ENCODE measurements around the gene MT1H.
A peak's percentile ranks its signal among the peaks of the same experiment; 100 is the strongest.
"Not testable (repeated sequence)": the region's sequence is repeated elsewhere in the genome, so short reads cannot be mapped to it uniquely, and the experiment has no call there.

Gene MT1H

GRCh38 chr16:56665286-56666261, 4.0 kb upstream of the MT1H start:
- not testable (repeated sequence) for DNase-seq

GRCh38 chr16:56667581-56668571, 1.7 kb upstream of the MT1H start, which contains the start of gene MT1G:
TSS of gene MT1G (minus strand) at chr16:56668065. CDS start at chr16:56667993, 72 bp downstream.
- DNase-seq, result no peak

DNA sequence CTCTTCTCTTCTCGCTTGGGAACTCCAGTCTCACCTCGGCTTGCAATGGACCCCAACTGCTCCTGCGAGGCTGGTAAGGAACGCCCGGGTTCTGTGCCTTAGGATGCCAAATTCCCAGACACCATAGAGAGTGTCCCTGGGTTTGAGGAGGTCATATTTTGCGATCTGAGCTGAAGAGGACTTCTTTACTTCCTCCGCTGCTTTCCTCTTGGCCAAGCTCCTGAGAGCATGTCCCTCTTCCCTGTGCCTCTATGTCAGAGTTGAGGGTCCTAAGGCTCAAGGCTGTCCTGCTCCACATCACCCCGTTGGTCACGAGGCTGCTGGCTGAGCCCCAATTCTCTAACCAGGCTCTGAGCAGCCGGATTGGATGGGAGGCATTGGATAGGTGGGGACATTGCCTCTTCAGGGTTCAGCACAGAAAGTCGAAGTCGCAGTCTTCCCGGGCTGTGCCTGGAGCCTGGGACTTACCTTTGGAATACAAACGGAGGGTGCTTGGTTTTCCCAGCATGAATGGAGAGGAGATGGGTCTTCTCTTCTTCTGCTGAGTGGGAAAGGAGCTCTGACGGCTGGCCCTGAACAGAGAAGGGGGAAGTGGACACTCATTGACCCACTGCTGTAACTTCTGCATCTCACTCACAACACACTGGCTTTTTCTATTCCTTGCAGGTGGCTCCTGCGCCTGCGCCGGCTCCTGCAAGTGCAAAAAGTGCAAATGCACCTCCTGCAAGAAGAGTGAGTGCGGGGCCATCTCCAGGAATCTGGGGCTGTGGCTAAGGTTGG, 416 bp downstream of the MT1H start:
- no peak for DNase-seq

DNA sequence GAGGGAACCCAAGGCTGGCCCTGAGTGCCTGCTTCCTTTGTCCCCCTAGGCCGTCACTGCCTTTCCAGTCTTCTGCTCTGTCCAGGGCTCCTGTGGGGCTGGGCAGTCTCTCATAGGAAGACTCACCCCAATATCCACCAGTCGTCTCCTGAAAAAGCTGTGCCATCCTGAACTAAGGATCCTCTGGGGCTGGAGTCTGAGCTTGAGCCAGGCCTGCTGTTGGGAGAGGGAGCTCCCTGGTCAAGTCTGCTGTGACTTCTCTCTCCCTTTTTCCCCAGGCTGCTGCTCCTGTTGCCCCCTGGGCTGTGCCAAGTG, 963 bp downstream of the MT1H start:
- no peak for DNase-seq

DNA sequence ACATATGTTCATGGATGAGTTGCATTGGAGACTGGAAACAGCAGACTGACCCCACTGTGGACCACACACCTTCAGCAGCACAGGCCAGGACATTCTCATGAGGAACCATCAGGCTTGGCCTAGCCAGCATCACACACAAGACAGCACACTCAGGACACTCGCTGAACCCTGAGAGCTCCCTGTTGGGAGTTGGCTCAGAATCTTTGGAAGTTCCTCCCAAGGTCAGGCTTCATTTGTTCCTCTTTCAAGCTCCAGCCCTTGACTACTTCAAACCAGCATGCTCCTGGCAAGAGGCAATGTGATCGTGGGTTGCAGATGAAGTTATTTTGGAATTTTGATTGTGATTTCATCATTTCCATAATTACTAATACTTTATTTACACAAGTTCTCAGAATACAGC, 2.1 kb downstream of the MT1H start:
- not testable (repeated sequence) for DNase-seq

DNA sequence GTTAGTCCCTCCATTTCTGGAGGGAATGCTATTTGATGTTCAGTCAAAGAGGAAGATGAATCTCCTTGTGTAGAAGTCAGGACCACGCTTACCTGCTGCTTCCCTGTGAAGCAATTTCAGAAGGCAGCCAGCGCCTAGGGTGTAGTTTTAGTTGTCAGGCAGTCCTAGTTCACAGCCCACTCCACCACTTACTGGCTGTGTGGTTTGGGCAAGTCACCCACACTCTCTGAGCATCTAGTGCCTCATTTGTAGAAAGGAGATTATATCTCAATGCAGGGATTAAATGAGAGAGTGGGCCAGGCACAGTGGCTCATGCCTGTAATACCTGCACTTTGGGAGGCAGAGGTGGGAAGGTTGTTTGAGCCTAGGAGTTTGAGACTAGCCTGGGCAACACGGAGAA, 2.6 kb downstream of the MT1H start:
- not testable (repeated sequence) for DNase-seq

DNA sequence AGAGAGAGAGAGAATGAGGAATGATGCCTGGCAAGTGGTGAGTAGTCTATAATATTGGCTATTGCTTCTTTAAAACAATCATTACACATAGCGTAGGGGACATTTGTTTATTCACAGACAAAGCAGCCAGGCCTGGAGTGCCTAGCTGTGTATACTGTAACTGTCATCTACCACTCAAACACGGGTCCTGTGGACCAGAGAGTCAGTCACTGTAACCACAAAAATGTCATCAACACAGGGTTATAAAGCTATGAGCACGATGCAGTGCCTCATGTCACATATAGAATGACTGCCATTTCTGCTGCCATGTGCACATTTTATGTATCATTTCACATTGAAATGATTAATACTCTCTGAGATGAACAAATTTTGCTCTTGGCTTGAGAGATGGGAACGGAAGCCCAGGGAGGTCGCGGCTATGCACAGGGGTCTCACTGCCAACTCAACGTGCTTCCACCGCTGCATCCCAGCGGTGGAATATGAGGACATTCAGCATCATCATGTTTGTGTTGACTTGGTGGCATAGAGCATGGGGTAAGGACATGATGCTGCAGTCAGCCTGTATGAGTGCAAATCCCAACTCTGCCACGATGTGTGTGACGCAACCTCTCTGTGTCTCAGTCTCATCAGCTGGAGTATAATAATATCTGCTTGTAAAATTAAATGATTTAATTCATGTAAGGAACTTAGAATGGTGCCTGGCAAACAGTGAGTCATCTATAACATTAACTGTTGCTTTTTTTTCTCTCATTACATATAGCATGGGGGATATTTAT, 3.3 kb downstream of the MT1H start:
- DNase-seq, result no peak

GRCh38 chr16:56673921-56674320, 4.3 kb downstream of the MT1H start:
- DNase-seq, result peak in 1 of 2 donors; percentile 27

DNA sequence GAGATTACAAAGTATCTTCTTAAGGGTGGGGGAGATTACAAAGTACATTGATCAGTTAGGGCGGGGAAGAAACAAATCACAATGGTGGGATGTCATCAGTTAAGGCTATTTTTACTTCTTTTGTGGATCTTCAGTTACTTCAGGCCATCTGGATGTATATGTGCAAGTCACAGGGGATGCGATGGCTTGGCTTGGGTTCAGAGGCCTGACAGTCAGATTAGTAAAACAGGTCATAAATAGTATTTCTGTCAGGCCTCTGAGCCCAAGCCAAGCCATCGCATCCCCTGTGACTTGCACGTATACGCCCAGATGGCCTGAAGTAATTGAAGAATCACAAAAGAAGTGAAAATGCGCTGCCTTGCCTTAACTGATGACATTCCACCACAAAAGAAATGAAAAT, 5.0 kb downstream of the MT1H start:
- not testable (repeated sequence) for DNase-seq

- no peak for DNase-seq
Measured at GRCh38 chr16:56675685-56676210, 6.1 kb downstream of the MT1H start.

DNA sequence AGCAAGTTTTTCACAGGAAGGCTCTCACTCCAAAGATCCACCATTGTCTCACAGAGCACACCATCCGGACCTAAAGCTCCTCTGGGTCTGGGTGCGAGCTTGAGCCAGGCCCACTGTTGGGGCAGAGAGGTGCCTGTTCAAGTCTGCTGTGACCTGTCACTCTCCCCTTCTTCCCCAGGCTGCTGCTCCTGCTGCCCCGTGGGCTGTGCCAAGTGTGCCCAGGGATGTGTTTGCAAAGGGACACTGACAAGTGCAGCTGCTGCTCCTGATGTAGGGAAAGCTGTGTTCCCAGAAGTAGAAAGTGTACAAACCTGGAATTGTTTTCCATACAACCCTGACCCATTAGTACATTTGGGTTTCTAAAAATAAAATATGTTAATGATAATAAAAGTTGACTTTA, 7.9 kb downstream of the MT1H start:
- no peak for DNase-seq

DNA sequence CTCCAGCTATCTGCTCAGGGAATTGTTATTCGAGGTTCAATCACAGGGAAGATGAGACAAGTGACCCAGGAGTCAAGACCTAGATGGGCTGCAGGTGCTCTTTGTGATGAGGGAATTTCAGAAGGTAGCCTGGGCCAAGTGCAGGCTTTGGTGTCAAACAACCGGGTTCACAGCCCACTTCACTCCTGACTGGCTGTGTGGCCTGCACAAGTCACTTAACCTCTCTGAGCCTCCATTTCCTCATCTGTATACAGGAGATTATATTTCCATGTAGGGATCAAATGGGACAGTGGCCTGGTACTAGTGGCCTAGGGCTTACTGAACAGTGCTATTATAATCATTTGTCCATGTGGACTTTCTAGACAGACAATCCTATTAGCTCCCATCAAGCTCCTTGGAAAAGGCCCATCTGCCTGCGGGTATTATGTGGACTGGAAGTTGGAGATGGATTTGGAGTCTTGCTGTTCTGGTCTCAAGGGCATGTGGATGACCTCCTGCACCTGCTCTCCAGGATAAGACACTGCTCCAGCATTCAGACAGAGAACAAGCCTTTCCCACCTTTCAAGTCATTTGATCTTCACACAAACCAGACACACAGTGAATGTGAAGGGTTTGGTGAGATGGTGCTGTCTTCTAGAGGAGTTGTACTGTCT, 9.6 kb downstream of the MT1H start:
- DNase-seq, result no peak

GRCh38 chr16:56679818-56680217, 10.2 kb downstream of the MT1H start:
- DNase-seq, result no peak

DNA sequence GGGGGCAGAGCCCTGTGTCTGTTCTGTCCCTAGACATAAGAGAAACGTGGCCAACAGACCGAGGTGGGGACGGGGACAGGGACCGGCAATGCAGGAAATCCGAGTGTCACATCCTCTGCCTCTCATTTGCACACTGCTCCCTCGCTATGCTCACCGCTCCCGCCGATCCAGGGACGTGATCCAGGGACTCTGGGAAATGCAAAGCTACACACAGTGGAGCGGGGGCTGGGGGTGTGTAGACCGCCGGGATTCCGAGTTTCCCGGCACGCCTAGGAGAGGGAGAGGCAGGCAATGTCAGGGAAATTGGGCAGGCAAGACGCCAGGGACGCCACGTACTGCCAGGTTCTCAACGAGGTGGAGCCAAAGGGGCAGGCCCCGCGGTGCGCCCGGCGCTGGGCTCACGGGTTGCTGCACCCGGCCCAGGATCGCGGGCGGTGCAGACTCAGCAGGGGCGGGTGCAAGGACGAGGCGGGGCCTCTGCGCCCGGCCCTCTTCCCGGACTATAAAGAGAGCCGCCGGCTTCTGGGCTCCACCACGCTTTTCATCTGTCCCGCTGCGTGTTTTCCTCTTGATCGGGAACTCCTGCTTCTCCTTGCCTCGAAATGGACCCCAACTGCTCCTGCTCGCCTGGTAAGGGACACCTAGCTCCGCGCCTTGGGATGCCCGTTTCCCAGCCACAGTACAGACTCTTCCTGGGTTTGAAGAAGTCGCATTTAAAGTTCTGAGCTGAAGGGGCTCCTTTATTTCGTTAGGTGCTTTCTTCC, 12.5 kb downstream of the MT1H start, which contains the start of gene MT1X:
Gene MT1X (plus strand): TSS at position 532 of the 764 bp plus-strand sequence. CDS start 71 bp downstream, at position 603.
- peak; percentile 50 to 62 for DNase-seq

DNA sequence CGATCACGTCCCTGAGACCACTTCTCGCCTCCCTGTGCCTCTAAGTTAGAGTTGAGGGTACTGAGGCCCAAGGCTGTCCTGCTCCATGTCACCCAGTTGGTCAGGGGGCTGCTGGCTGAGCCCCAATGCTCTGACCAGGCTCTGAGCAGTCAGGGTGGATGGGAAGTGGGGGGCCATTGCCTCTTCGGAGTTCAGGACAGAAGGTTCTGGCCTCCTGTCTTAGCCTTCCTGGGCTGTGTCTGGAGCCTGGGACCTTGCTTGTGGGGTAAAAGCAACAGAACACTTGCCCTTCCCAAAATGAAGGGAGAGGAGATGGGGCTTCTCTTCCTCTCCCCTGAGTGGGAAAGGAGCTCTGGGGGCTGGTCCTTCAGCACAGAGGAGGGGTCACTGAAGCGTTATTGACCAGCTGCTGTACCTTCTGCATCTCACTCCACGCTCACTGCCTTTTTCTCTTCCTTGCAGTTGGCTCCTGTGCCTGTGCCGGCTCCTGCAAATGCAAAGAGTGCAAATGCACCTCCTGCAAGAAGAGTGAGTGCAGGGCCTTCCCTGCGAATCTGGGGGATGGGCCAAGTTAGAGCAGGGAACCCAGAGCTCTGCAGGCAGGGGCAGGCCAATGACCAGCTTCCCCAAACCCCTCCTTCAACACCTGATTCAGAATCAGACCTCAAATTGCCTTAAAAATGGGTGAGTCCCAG, 13.2 kb downstream of the MT1H start:
- no peak for DNase-seq

DNA sequence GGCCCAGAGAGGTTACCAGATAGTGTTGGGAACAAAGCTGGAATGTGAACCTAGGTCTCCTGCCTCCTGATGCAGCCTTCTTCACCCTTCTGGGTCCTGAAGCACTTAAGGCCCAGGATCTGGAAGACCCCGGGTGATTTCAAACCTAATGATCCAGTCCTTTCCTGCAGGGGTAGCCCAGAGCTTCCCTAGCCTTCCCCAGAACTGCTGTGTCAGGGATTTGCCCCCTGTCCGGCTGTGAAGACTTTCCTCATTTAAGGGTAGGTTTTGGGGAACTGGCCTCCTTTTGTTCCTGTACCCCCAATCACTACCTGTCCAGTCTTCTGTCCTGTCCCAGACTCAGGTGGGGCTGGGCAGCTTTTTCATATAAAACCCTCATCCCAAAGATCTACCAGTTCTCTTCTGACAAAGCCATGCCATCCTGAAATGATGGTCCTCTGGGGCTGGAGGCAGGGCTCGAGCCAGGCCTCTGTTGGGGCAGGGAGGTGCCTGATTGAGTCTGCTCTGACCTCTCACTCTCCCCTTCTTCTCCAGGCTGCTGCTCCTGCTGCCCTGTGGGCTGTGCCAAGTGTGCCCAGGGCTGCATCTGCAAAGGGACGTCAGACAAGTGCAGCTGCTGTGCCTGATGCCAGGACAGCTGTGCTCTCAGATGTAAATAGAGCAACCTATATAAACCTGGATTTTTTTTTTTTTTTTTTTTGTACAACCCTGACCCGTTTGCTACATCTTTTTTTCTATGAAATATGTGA, 14.0 kb downstream of the MT1H start:
- DNase-seq, result no peak

DNA sequence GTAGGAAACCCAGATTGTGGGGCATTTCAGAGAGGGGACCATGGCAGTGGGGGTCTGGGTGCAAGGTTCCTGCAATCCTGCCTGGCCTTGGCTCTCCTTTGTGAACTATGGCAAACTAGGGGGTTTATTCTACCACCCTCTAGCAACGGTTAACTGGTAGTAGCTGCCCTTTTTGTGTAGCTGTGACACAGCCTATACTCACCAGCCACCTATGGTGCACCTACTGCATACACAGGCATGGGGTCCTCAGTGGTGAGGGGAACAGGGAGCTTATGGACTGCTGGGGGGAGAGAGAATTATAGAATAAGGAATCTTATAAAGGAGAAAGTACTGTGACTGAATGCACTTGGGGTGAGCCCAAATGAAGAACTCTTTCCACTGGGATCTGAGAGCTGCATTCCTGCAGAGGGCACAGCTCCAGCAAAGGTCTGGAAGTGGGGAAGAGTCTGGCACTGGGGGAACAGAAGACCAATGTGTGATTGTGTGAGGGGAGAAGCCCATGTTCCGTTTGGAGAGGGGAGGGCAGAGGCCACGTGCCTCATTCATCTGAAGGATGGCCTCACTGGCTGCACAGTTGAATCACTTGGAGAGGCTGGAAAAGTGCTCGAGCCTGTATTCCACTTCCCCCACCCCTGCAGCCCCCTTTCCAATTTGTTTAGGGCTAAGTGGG, 14.8 kb downstream of the MT1H start:
- DNase-seq, result no peak

Measured in bone marrow (tissue), 2 donors.